ENCODE measurements around the gene ACAD9.
"Not testable (repeated sequence)": the region's sequence is repeated elsewhere in the genome, so short reads cannot be mapped to it uniquely, and the experiment has no call there.

The ACAD9 gene

GRCh38 chr3:128861491-128861890 lies 17.9 kb upstream of the ACAD9 start:
- DNase-seq (ENCODE audit: low read depth) = no peak

- DNase-seq (ENCODE audit: low read depth) = no peak
These were observed 15.9 kb upstream of the ACAD9 start for GRCh38 chr3:128863560-128863959.

- no peak for DNase-seq (ENCODE audit: low read depth)
These were observed 15.0 kb upstream of the ACAD9 start for GRCh38 chr3:128864351-128864811.

- DNase-seq (ENCODE audit: low read depth) = not testable (repeated sequence)
These were observed 14.3 kb upstream of the ACAD9 start for GRCh38 chr3:128864849-128865804.

GRCh38 chr3:128867200-128868125 lies 12.0 kb upstream of the ACAD9 start:
- DNase-seq (ENCODE audit: low read depth) = no peak

- no peak for DNase-seq (ENCODE audit: low read depth)
These were observed 9.1 kb upstream of the ACAD9 start for GRCh38 chr3:128870347-128870746.

- DNase-seq (ENCODE audit: low read depth) = no peak
These were observed 7.1 kb upstream of the ACAD9 start for GRCh38 chr3:128872282-128872681.

GRCh38 chr3:128872744-128873143 lies 6.7 kb upstream of the ACAD9 start:
- DNase-seq (ENCODE audit: low read depth) = no peak

- DNase-seq (ENCODE audit: low read depth) = no peak
These were observed 6.0 kb upstream of the ACAD9 start for GRCh38 chr3:128873244-128874022.

GRCh38 chr3:128874481-128875180 lies 4.8 kb upstream of the ACAD9 start:
- DNase-seq (ENCODE audit: low read depth) = no peak

- peak; percentile 22 for DNase-seq (ENCODE audit: low read depth)
These were observed 3.8 kb upstream of the ACAD9 start for GRCh38 chr3:128875556-128876120.

GRCh38 chr3:128878011-128878457 lies 1.4 kb upstream of the ACAD9 start:
- DNase-seq (ENCODE audit: low read depth) = no peak

GRCh38 chr3:128878556-128879124 lies 780 bp upstream of the ACAD9 start:
- no peak for DNase-seq (ENCODE audit: low read depth)

- no peak for DNase-seq (ENCODE audit: low read depth)
These were observed 571 bp downstream of the ACAD9 start for GRCh38 chr3:128879991-128880390.

GRCh38 chr3:128880455-128880854 lies 1.0 kb downstream of the ACAD9 start:
- not testable (repeated sequence) for DNase-seq (ENCODE audit: low read depth)

GRCh38 chr3:128881576-128881975 lies 2.2 kb downstream of the ACAD9 start:
- DNase-seq (ENCODE audit: low read depth) = no peak

GRCh38 chr3:128882719-128883118 lies 3.3 kb downstream of the ACAD9 start:
- no peak for DNase-seq (ENCODE audit: low read depth)

GRCh38 chr3:128884992-128885391 lies 5.6 kb downstream of the ACAD9 start:
- no peak for DNase-seq (ENCODE audit: low read depth)

- no peak for DNase-seq (ENCODE audit: low read depth)
These were observed 9.9 kb downstream of the ACAD9 start for GRCh38 chr3:128889139-128889894.

All from stimulated activated CD8-positive, alpha-beta memory T cell treated with anti-CD3 and anti-CD28 coated beads, Interleukin-15, amount 100 ng/mL, for 1 hour (primary cell).